ENCODE data around the gene VASN. TPM values are rescaled to one million over a fixed set of nuclear protein-coding genes. Genes with fewer than 3 reads are reported as not detected.

VASN gene
- total and polyA plus RNA-seq, 9 of the 15 experiments (the other 6 are each of a cell fraction or from before 2014, with no cell fraction given) = 0.01 to 2.5 (median 0.41) TPM; not detected in 1

DNA sequence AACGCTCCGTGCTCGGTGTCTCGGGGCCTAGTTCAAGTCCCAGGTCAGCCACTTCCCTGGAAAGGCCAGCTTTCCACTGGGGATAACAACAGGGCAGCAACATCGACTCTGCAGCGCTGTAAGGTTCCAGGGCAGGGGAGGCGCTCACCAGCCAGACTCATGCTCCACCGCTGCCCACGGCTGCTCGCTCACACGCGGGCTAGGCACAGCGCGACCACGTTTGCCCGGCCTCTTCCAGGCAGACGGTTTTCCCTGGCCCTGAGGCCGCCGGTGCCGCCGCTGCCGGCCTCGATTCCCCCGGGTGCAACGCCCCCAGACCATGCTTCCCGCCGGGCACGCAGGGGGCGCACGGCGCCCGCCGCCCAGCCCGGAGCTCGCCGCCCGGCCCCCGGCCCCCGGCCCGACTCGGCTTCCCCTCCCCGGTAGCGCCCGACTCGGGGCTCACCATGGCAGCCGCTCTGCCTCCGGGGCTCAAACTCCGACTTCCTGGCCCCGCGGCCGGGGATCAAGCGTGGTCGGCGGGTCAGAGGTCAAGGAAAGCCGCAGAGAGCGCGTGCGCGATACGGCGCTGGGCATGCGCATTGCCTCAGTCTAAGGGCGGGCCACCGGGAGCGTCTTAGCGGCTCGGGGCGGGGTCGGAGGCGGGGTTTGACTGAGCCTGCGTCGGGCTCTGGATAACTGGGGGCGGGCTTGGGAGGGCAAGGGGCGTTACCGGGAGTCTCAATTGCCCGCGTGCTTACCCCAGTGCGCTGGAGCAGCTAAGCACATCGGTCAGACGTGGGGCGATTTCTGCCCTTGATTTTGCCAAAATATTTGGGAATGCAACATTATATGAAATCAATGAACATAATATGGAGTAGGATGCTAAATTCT is 20.6 kb upstream of the VASN start, which contains the start of gene PAM16 (continued):
- TF ChIP-seq HDAC1 (IDR thresholded peaks at IDR 0.05) (peak in 1 of 2 experiments; percentile 83; a peak in 2 of 4 replicates), FUS (optimal IDR thresholded peaks at IDR 0.05; ENCODE audit: low read depth, low read length) (no peak), GTF2A2 (tag; IDR thresholded peaks at IDR 0.05) (no peak), CCNT2 (IDR thresholded peaks at IDR 0.05; ENCODE audit: borderline replicate concordance, extremely low read depth, insufficient read length, low read depth, low read length) (peak; percentile 65), CREM (IDR thresholded peaks at IDR 0.05; ENCODE audit: low read depth) (peak; percentile 24; the same call in 1 of the 2 replicates), NCOR1 (IDR thresholded peaks at IDR 0.05) (no peak), HNRNPUL1 (IDR thresholded peaks at IDR 0.05; ENCODE audit: low read length) (no peak), HCFC1 (IDR thresholded peaks at IDR 0.05; ENCODE audit: low read depth, low read length) (peak; percentile 45), ZNF445 (CRISPR knock-in tag; IDR thresholded peaks at IDR 0.05; ENCODE audit: low read depth) (no peak), TRIM28 (IDR thresholded peaks at IDR 0.05) (peak; percentile 62; the same call in 1 of the 2 replicates), ELF1 (tag; IDR thresholded peaks at IDR 0.05) (peak; percentile 79), GATA2 (CRISPR knock-in tag; IDR thresholded peaks at IDR 0.05) (no peak)
- TF ChIP-seq, protein P1, sequence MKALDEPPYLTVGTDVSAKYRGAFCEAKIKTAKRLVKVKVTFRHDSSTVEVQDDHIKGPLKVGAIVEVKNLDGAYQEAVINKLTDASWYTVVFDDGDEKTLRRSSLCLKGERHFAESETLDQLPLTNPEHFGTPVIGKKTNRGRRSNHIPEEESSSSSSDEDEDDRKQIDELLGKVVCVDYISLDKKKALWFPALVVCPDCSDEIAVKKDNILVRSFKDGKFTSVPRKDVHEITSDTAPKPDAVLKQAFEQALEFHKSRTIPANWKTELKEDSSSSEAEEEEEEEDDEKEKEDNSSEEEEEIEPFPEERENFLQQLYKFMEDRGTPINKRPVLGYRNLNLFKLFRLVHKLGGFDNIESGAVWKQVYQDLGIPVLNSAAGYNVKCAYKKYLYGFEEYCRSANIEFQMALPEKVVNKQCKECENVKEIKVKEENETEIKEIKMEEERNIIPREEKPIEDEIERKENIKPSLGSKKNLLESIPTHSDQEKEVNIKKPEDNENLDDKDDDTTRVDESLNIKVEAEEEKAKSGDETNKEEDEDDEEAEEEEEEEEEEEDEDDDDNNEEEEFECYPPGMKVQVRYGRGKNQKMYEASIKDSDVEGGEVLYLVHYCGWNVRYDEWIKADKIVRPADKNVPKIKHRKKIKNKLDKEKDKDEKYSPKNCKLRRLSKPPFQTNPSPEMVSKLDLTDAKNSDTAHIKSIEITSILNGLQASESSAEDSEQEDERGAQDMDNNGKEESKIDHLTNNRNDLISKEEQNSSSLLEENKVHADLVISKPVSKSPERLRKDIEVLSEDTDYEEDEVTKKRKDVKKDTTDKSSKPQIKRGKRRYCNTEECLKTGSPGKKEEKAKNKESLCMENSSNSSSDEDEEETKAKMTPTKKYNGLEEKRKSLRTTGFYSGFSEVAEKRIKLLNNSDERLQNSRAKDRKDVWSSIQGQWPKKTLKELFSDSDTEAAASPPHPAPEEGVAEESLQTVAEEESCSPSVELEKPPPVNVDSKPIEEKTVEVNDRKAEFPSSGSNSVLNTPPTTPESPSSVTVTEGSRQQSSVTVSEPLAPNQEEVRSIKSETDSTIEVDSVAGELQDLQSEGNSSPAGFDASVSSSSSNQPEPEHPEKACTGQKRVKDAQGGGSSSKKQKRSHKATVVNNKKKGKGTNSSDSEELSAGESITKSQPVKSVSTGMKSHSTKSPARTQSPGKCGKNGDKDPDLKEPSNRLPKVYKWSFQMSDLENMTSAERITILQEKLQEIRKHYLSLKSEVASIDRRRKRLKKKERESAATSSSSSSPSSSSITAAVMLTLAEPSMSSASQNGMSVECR (CRISPR knock-in tag; IDR thresholded peaks at IDR 0.05) = peak; percentile 79
- TF ChIP-seq, protein P2, sequence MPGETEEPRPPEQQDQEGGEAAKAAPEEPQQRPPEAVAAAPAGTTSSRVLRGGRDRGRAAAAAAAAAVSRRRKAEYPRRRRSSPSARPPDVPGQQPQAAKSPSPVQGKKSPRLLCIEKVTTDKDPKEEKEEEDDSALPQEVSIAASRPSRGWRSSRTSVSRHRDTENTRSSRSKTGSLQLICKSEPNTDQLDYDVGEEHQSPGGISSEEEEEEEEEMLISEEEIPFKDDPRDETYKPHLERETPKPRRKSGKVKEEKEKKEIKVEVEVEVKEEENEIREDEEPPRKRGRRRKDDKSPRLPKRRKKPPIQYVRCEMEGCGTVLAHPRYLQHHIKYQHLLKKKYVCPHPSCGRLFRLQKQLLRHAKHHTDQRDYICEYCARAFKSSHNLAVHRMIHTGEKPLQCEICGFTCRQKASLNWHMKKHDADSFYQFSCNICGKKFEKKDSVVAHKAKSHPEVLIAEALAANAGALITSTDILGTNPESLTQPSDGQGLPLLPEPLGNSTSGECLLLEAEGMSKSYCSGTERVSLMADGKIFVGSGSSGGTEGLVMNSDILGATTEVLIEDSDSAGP (CRISPR knock-in tag; IDR thresholded peaks at IDR 0.05) = no peak
- TF ChIP-seq, protein P3, sequence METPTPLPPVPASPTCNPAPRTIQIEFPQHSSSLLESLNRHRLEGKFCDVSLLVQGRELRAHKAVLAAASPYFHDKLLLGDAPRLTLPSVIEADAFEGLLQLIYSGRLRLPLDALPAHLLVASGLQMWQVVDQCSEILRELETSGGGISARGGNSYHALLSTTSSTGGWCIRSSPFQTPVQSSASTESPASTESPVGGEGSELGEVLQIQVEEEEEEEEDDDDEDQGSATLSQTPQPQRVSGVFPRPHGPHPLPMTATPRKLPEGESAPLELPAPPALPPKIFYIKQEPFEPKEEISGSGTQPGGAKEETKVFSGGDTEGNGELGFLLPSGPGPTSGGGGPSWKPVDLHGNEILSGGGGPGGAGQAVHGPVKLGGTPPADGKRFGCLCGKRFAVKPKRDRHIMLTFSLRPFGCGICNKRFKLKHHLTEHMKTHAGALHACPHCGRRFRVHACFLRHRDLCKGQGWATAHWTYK (CRISPR knock-in tag; IDR thresholded peaks at IDR 0.05) = 0 out of 2 replicates have a peak, but pooled peaks have one; percentile 70
- TF ChIP-seq, protein P4, sequence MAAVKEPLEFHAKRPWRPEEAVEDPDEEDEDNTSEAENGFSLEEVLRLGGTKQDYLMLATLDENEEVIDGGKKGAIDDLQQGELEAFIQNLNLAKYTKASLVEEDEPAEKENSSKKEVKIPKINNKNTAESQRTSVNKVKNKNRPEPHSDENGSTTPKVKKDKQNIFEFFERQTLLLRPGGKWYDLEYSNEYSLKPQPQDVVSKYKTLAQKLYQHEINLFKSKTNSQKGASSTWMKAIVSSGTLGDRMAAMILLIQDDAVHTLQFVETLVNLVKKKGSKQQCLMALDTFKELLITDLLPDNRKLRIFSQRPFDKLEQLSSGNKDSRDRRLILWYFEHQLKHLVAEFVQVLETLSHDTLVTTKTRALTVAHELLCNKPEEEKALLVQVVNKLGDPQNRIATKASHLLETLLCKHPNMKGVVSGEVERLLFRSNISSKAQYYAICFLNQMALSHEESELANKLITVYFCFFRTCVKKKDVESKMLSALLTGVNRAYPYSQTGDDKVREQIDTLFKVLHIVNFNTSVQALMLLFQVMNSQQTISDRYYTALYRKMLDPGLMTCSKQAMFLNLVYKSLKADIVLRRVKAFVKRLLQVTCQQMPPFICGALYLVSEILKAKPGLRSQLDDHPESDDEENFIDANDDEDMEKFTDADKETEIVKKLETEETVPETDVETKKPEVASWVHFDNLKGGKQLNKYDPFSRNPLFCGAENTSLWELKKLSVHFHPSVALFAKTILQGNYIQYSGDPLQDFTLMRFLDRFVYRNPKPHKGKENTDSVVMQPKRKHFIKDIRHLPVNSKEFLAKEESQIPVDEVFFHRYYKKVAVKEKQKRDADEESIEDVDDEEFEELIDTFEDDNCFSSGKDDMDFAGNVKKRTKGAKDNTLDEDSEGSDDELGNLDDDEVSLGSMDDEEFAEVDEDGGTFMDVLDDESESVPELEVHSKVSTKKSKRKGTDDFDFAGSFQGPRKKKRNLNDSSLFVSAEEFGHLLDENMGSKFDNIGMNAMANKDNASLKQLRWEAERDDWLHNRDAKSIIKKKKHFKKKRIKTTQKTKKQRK (IDR thresholded peaks at IDR 0.05; ENCODE audit: borderline replicate concordance, low read depth, low read length) = no peak

Data from K562 (cell line).